HL-60/S4 treated with phorbol 12-myristate 13-acetate at 8.2 ng/mL for 4 days and 3 days (cell line): ENCODE measurements around the gene KRT35.

Experiments
- in situ Hi-C: fragments of 300-500 bp; cut with MboI; formaldehyde crosslinking; loops from 2 replicates; pipeline ENCODE4 v1.15.0; 2022; ENCODE audit warnings: low sequenced_read_pairs

The KRT35 gene

GRCh38 chr17:41428591-41429291 is 52.2 kb downstream of the KRT35 start:
- in situ Hi-C loops = no loop called here
